WTC11 (cell line): ENCODE results near the gene SDHA.

Source experiments
- CTCF ChIP-seq: fragments of 200-600 bp; IDR thresholded peaks from 2 replicates; pipeline ENCODE4 v1.8.0; 2022; ENCODE audit warnings: antibody characterized with exemption
- ZNF138 ChIP-seq: sonication (generic); formaldehyde crosslinking; conservative IDR thresholded peaks from 2 replicates; pipeline ENCODE4 v1.8.1; 2022; ENCODE audit warnings: mild to moderate bottlenecking, moderate library complexity, missing genetic modification reagents
- TF ChIP-seq, protein P1 (sequence below): sonication (generic); formaldehyde crosslinking; IDR thresholded peaks from 2 replicates; pipeline ENCODE4 v1.8.1; 2022; ENCODE audit warnings: low read depth, mild to moderate bottlenecking, moderate library complexity, missing genetic modification reagents, borderline replicate concordance

- TF ChIP-seq ZNF138 (CRISPR knock-in tag) (no peak), CTCF (no peak)
- TF ChIP-seq, protein P1, sequence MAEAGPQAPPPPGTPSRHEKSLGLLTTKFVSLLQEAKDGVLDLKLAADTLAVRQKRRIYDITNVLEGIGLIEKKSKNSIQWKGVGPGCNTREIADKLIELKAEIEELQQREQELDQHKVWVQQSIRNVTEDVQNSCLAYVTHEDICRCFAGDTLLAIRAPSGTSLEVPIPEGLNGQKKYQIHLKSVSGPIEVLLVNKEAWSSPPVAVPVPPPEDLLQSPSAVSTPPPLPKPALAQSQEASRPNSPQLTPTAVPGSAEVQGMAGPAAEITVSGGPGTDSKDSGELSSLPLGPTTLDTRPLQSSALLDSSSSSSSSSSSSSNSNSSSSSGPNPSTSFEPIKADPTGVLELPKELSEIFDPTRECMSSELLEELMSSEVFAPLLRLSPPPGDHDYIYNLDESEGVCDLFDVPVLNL (CRISPR knock-in tag), result no peak
These were observed 14.1 kb upstream of the SDHA start for GRCh38 chr5:204001-204400.
